IMR-90 (cell line): ENCODE measurements around the gene EMX2. TPM values are rescaled to one million over a fixed set of nuclear protein-coding genes. Genes with fewer than 3 reads are reported as not detected.

ENCODE experiments used
- ATAC-seq: fragments of 200-7000 bp; cut with Tn5 transposase; 2 replicates; pipeline ENCODE4 v1.9.1; 2020; ENCODE audit warnings: low read depth, mild to moderate bottlenecking, moderate library complexity
- BruUV-seq: library from RNA; stranded (reverse); fragments of 400-500 nt; replicated peaks from 2 replicates; lab custom pipeline; 2021; lab: Mats Ljungman, UMichigan
- CTCF ChIA-PET: fragments of 300-600 bp; formaldehyde crosslinking; extraction: SDS; loops from one replicate; lab custom pipeline; 2021; ENCODE audit warnings: antibody characterized with exemption; lab: Yijun Ruan, JAX
- POLR2A ChIA-PET: fragments of 300-600 bp; sonication (Branson Sonifier 250); formaldehyde crosslinking; loops from one replicate; lab custom pipeline; 2022; ENCODE audit warnings: antibody characterized with exemption; ENCODE audit not compliant: unreplicated experiment; lab: Charles Lee
- DNase-seq: peaks from one replicate; pipeline ENCODE4 v3.0.0; 2013
- H2AFZ ChIP-seq: replicated peaks from 2 replicates; pipeline ENCODE3; 2013; ENCODE audit warnings: low read length, mild to moderate bottlenecking; ENCODE audit not compliant: poor library complexity
- H2AK5ac ChIP-seq: 2 replicates; pipeline ENCODE4 v1.6.1; 2013; ENCODE audit warnings: low read depth, low read length, inconsistent platforms
- H2AK9ac ChIP-seq: replicated peaks from 2 replicates; pipeline ENCODE3; 2013; ENCODE audit warnings: mild to moderate bottlenecking, low read depth, low read length, moderate library complexity; ENCODE audit not compliant: poor library complexity
- H2BK120ac ChIP-seq: 2 replicates; pipeline ENCODE4 v1.6.1; 2013; ENCODE audit warnings: low read depth, low read length, inconsistent platforms
- H2BK15ac ChIP-seq: 3 replicates; pipeline ENCODE4 v1.6.1; 2013; ENCODE audit warnings: low read depth, low read length, inconsistent platforms
- H2BK20ac ChIP-seq: 2 replicates; pipeline ENCODE4 v1.6.1; 2013; ENCODE audit warnings: low read depth, mild to moderate bottlenecking, inconsistent platforms, low read length, moderate library complexity
- H2BK5ac ChIP-seq: 2 replicates; pipeline ENCODE4 v1.6.1; 2013; ENCODE audit warnings: mild to moderate bottlenecking, low read depth, low read length, inconsistent platforms; ENCODE audit not compliant: poor library complexity, severe bottlenecking
- H3K14ac ChIP-seq: replicated peaks from 2 replicates; pipeline ENCODE4 v1.6.1; 2013; ENCODE audit warnings: low read depth, low read length, inconsistent platforms
- H3K18ac ChIP-seq: 2 replicates; pipeline ENCODE4 v1.6.1; 2013; ENCODE audit warnings: low read depth, low read length, control low read depth
- H3K23ac ChIP-seq: 2 replicates; pipeline ENCODE4 v1.6.1; 2013; ENCODE audit warnings: low read depth, low read length, inconsistent platforms
- H3K27ac ChIP-seq: 2 replicates; pipeline ENCODE4 v1.5.1; 2013; ENCODE audit warnings: mild to moderate bottlenecking, control low read depth, low read length; ENCODE audit not compliant: insufficient read depth
- H3K27me3 ChIP-seq: 2 replicates; pipeline ENCODE4 v1.6.1; 2013; ENCODE audit warnings: low read length; ENCODE audit not compliant: control insufficient read depth, insufficient read depth
- H3K36me3 ChIP-seq: 2 replicates; pipeline ENCODE4 v1.6.1; 2013; ENCODE audit warnings: low read length, mixed read lengths; ENCODE audit not compliant: control insufficient read depth, insufficient read depth
- H3K4ac ChIP-seq: 2 replicates; pipeline ENCODE4 v1.6.1; 2013; ENCODE audit warnings: low read depth, low read length, inconsistent platforms
- H3K4me1 ChIP-seq: 2 replicates; pipeline ENCODE4 v1.6.1; 2013; ENCODE audit warnings: low read length, mixed read lengths; ENCODE audit not compliant: control insufficient read depth, insufficient read depth
- H3K4me2 ChIP-seq: 2 replicates; pipeline ENCODE4 v1.6.1; 2013; ENCODE audit warnings: low read depth, mild to moderate bottlenecking, control low read depth, low read length, moderate library complexity
- H3K4me3 ChIP-seq: 2 replicates; pipeline ENCODE4 v1.5.1; 2013; ENCODE audit warnings: low read depth, mild to moderate bottlenecking, control low read depth, low read length, moderate library complexity; ENCODE audit not compliant: insufficient read depth
- H3K56ac ChIP-seq: 2 replicates; pipeline ENCODE4 v1.6.1; 2013; ENCODE audit warnings: low read length, inconsistent platforms; ENCODE audit not compliant: insufficient read depth; ENCODE audit errors: extremely low read depth
- H3K79me1 ChIP-seq, 2 experiments: 2 replicates each; pipeline ENCODE4 v1.6.1; 2013; ENCODE audit warnings: low read length in 2 of 2, inconsistent platforms in 1 of 2, low read depth in 1 of 2
- H3K9ac ChIP-seq: 2 replicates; pipeline ENCODE4 v1.6.1; 2013; ENCODE audit warnings: low read depth, low read length, control low read depth
- H3K9me1 ChIP-seq: 2 replicates; pipeline ENCODE4 v1.6.1; 2013; ENCODE audit warnings: low read length, inconsistent platforms; ENCODE audit not compliant: insufficient read depth
- H3K9me3 ChIP-seq: 2 replicates; pipeline ENCODE4 v1.6.1; 2013; ENCODE audit warnings: low read length; ENCODE audit not compliant: control insufficient read depth, insufficient read depth
- H4K20me1 ChIP-seq: 2 replicates; pipeline ENCODE4 v1.6.1; 2013; ENCODE audit warnings: low read length, inconsistent platforms; ENCODE audit not compliant: insufficient read depth
- H4K5ac ChIP-seq: 2 replicates; pipeline ENCODE4 v1.6.1; 2013; ENCODE audit warnings: mild to moderate bottlenecking, low read depth, low read length, control low read depth
- H4K8ac ChIP-seq, 2 experiments: 2 replicates each; pipeline ENCODE4 v1.6.1; 2013; ENCODE audit warnings: low read depth in 2 of 2, low read length in 2 of 2, control low read depth in 1 of 2, inconsistent platforms in 1 of 2
- H4K91ac ChIP-seq: 2 replicates; pipeline ENCODE4 v1.6.1; 2013; ENCODE audit warnings: low read depth, low read length, inconsistent platforms; ENCODE audit not compliant: insufficient read depth
- CEBPB ChIP-seq: IDR thresholded peaks from 2 replicates; pipeline ENCODE4 v1.6.1; 2012; ENCODE audit warnings: low read depth, low read length, improper control_type of control experiment
- MAZ ChIP-seq: IDR thresholded peaks from 2 replicates; pipeline ENCODE4 v1.6.1; 2012; ENCODE audit warnings: low read depth, mild to moderate bottlenecking, low read length, improper control_type of control experiment, moderate library complexity, borderline replicate concordance
- MXI1 ChIP-seq: IDR thresholded peaks from 2 replicates; pipeline ENCODE4 v1.6.1; 2012; ENCODE audit warnings: low read depth, mild to moderate bottlenecking, low read length, moderate library complexity, borderline replicate concordance
- NFE2L2 ChIP-seq: fragments of 150-350 bp; IDR thresholded peaks from 2 replicates; pipeline ENCODE4 v1.6.1; 2016; ENCODE audit warnings: low read depth, mild to moderate bottlenecking, low read length
- RAD21 ChIP-seq: IDR thresholded peaks from 2 replicates; pipeline ENCODE4 v1.6.1; 2012; ENCODE audit warnings: low read length, improper control_type of control experiment
- WGBS, 2 experiments: methylation state at CpG; one replicate each; pipeline versions ENCODE4 v1.1.5 to v1.1.7; 2013; ENCODE audit warnings: missing lambda C conversion rate in 2 of 2; ENCODE audit not compliant: insufficient read length in 1 of 2; ENCODE audit errors: extremely low coverage in 2 of 2; 5-methylcytosine and 5-hydroxymethylcytosine counted together
- dilution Hi-C: fragments of 300-500 bp; cut with HindIII; formaldehyde crosslinking; loops from one replicate; pipeline ENCODE4 v1.14.3; 2018; ENCODE audit warnings: low sequenced_read_pairs; ENCODE audit not compliant: unreplicated experiment
- in situ Hi-C: fragments of 300-500 bp; cut with MboI; formaldehyde crosslinking; loops from 3 replicates; pipeline ENCODE4 v1.14.3; 2019; ENCODE audit warnings: low sequenced_read_pairs, inconsistent platforms, mixed read lengths
- intact Hi-C: fragments of 100-400 bp; cut with micrococcal nuclease; formaldehyde crosslinking; loops from 2 replicates; pipeline ENCODE4 v1.10.0; 2022
- polyA plus RNA-seq, 3 experiments: library from polyadenylated mRNA; depleted of rRNA; stranded (reverse); fragments of >200 nt; gene quantifications; 2 replicates each; pipeline ENCODE4 v1.2.3, GENCODE V29; 2012; ENCODE audit warnings: low replicate concordance in 1 of 3
- total RNA-seq: library from RNA; depleted of rRNA; stranded (reverse); fragments of >200 nt; gene quantifications from 2 replicates; pipeline ENCODE4 v1.2.3, GENCODE V29; 2012

The EMX2 gene
- total and polyA plus RNA-seq, 2 of the 4 experiments (the other 2 are of a cell fraction): not detected

DNA sequence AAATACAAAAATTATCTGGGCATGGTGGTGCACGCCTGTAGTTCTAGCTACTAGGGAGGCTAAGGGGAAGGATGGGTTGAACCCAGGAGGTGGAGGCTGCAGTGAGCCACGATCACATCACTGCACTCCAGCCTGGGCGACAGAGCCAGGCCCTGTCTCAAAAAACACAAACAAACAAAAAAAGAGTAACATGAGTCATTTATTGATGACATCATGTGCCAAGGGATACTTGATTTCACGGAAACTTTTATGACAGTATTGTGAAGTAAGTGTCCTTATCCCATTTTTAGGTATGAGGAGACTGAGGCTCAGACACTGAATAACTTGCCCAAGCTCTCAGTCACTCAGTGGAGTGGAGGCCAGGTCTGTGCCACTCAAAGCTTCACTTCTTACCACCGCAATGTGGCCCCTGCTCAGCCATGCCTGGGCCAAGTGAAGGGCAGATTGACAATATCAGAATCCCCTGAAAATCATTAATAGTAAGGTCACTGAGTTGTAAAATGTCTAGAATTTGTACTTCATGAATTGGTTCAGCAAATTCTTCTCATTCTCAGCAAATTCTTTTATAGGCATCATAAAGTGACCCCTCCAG, 36.5 kb downstream of the EMX2 start:
- Histone ChIP-seq H3K27ac (no peak overlapping the region), H4K8ac (no peak overlapping the region), H3K14ac (no peak overlapping the region), H2BK15ac (no peak overlapping the region), H2BK20ac (no peak overlapping the region), H3K56ac (no peak overlapping the region), H3K4me2 (no peak overlapping the region), H3K4ac (no peak overlapping the region), H4K91ac (no peak overlapping the region), H3K4me3 (no peak overlapping the region), H4K20me1 (no peaks in the 10 kb centered on the region), H2AK5ac (no peak overlapping the region), H3K18ac (no peak overlapping the region), H2AFZ (no peak overlapping the region), H3K9ac (no peak overlapping the region), H2BK120ac (no peak overlapping the region), H3K23ac (no peak overlapping the region), H3K79me1 (no peaks in the 10 kb centered on the region), H4K5ac (no peak overlapping the region), H3K27me3 (no peaks in the 10 kb centered on the region), H3K9me3 (peaks cover 9% of the 10 kb centered on the region; the same call in 1 of the 2 replicates), H3K36me3 (no peaks in the 10 kb centered on the region), H3K4me1 (no peaks in the 10 kb centered on the region), H3K9me1 (no peaks in the 10 kb centered on the region), H2AK9ac (no peak overlapping the region), H2BK5ac (no peak overlapping the region)
- ChIA-PET CTCF (no interaction called here), POLR2A (no interaction called here)
- TF ChIP-seq MXI1: no peak
- TF ChIP-seq RAD21: no peak
- TF ChIP-seq MAZ: no peak
- TF ChIP-seq NFE2L2: no peak
- TF ChIP-seq CEBPB: no peak
- ATAC-seq: no peak
- no TSS peak for BruUV-seq
- intact Hi-C loops (no loop called here), in situ Hi-C loops (no loop called here), dilution Hi-C loops (no loop called here)
- DNase-seq: no peak
- WGBS, 2 experiments: no CpG with 5 or more reads among the region's 5 CpGs
